ENCODE results near the gene RIOK2.
"Not testable (repeated sequence)": the region's sequence is repeated elsewhere in the genome, so short reads cannot be mapped to it uniquely, and the experiment has no call there.

The RIOK2 gene

DNA sequence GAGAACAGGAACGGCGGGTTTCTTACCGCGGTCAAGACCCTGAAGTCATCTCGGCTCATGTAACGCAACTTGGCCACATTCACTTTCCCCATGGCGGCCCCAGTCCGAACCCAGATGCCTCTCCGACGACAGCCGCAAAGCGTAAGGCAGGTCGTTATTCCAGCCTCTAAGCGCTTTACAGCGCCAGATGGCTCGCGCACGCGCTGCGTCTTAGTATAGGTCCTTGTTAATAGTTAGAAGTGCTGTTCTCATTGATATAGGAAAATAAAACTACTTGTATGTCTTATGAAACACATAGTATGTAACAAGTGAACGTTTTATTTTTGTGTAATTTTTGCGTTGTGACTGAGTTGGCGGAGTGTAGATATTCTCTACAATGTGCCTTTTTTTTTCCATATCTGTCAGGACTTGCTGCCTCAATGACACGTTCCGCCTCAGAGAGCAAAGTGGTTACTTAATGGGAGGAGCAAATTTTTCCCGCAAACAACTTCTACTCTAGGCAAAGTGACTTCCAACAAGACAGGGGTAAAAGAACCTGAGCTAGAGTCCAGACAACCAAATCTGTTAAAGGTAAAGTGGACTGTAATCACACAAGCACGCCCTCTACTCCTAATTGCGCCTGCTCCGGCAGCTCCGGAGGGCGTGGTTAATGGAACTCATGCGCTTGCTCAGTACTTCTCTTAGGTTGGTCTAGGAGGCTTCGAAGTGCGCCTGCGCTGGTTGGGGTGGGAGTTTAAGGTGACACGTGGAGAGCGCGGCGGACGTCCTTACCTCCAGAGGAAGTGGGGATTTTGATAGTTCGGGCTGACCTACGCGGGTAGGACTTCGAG, at the start of gene RIOK2:
Gene RIOK2, minus strand, starts transcription at position 148 of the 830 bp plus-strand sequence. Its CDS starts 56 bp downstream, at position 92.
- peak; percentile 83 to 85 for DNase-seq (ENCODE audit: extremely low read depth in 1 of 2, low read depth in 1 of 2)

DNA sequence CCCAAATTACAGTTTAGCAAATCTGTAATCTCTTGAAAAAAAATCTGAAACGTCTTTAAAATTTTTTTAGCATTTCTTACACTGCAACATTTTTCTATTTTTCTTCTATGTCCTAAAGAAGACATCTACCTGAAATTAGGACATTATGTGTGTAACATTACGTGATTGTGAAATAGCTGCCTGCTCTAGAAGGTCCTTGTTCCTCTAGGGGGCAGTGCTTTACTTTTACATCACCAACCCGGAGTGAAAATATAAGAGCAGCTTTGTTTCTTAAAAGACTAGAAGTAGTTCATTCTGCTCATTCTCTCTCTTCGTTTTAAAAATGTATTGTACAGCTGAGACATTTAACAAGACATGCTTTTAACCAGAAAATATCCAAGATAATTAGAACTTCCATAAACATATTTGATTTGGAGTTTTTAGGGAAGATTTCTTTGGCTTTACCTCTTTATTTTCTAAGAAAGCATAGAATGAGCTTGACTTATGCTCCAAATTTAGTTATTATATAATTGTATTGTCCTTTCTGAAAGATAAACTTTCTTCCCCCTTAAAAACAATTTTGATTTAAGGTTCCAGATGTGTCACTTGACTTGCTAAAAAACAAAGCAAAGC, 48.1 kb upstream of the RIOK2 start:
- no peak for DNase-seq (ENCODE audit: extremely low read depth in 1 of 2, low read depth in 1 of 2)

DNA sequence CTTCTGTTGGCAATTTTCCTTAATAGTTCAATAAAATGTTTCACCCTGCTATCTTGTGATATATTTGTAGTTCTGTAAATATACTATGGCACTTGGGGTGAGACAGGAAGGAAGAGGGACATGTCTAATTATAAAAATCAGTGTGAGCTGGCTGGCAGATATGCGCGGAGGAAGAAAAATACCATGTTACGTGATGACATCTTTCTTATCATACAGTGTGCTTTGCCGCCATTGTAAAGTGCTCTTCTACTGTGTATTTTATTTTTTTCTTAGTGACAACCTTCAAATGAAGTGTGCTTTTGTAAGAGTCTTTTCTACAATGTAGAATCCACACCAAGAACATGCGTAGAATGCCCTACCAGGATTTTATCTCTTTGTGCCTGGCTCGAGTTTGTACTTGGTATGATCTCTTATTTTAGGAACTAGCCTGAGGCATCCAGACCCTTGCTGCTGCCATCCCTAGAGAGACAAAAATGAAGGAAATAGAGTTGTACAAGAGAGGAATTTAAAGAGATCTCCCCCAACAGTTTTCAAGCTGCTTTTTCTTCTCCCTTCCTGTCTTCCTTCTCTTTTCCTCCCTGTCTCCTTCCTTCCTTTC, 46.7 kb upstream of the RIOK2 start:
- no peak for DNase-seq (ENCODE audit: extremely low read depth in 1 of 2, low read depth in 1 of 2)

DNA sequence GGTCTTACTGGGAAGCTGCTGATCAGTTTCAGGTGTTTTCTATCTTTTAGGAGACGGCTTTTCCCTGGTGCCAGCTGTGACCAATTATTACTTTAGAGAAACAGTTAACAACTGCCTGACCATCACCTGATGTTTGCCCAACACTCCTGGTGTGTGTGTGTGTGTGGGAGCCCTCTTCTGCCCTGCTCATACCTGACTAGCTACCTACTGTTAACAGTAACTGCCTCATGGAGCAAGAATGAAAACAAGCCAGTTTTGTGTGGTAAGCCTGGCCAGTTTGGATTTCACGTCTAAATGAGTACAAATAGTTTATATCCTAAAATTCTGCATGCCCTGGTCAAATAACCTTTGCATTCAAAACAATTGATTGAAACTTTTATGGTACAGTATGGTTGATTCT, 46.1 kb upstream of the RIOK2 start:
- DNase-seq (ENCODE audit: extremely low read depth in 1 of 2, low read depth in 1 of 2): no peak

DNA sequence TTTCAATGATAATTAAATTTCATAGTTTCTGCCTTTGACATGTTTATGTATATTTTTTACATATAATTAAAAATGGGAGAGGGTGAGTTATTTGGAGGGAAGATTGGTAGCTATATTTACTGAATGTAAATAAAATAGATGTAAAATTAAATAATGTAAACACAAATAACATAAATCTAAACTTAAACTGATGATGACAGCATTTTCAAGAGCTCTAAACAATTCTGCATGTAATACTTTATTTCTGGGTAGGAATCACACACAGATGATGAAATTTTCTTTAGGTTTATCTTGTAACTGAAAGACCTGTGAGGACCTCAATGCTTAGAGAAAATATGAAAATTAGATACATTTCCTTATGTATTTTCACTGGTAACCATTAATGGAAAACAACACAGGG, 42.2 kb upstream of the RIOK2 start:
- no peak for DNase-seq (ENCODE audit: extremely low read depth in 1 of 2, low read depth in 1 of 2)

DNA sequence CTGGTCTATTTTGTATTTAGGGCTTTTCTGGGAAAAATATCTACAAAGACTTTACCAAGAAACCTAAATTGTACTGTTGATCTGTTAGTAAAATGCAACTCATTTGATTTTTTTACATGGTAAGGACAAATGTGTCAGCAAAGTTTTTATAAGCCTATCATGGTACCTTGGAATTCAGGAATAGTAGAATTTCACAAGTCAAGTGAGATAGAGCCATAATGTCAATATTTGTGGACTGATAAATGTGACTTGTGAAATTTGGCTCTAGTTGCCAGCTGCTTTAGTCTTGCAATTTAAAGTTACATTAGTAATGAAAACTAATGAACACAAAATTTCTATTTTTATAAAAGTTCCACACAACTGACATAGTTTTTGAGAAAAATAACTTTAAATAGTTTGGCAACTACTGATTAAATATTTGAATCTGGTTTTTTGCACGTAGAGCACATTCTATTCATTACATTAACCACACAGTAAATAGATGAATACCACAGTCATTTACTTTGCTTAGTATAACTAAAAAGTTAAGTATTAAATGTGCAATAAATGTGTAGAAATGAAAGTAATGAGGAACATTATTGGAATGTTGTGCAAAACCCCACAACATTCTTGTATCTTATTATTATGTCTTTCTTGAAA, 41.2 kb upstream of the RIOK2 start:
- DNase-seq (ENCODE audit: extremely low read depth in 1 of 2, low read depth in 1 of 2): no peak

DNA sequence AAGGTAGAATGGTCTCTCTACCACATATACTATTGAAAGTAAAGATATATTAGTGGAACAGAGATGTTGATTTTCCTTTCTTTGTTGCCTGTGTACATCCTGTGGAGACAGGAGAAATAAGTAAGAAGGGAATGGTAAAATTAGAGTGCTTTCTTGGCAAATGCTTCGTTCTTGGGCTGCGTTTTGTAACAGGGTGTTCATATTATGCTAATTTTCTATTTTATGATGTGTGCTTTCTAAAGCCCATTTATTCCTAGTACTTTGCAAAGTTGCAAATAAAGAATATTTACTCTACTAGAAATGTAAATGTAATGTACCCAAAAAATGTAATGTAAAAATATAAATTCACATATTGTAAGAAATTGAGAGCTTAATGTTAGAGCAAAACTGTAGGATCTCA, 40.5 kb upstream of the RIOK2 start:
- no peak for DNase-seq (ENCODE audit: extremely low read depth in 1 of 2, low read depth in 1 of 2)

DNA sequence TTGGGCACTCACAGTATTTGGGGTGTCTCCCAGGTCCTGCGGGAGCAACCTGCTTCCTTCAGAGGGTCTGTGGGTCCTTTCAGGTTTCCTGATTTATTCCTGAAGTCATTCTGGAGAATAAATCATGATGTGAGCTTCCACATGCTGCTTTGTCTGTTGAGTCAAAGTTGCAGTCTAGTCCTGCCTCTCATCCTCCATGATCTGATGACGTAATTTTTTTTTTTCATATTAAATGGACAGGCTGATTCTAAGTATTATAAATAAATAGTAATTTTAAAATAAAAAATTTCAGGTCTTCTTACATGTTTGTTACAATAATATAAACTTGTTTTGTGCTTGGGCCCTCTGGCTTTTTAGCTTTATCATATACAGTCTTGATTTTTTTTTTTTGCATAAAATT, 26.3 kb upstream of the RIOK2 start:
- no peak for DNase-seq (ENCODE audit: extremely low read depth in 1 of 2, low read depth in 1 of 2)

DNA sequence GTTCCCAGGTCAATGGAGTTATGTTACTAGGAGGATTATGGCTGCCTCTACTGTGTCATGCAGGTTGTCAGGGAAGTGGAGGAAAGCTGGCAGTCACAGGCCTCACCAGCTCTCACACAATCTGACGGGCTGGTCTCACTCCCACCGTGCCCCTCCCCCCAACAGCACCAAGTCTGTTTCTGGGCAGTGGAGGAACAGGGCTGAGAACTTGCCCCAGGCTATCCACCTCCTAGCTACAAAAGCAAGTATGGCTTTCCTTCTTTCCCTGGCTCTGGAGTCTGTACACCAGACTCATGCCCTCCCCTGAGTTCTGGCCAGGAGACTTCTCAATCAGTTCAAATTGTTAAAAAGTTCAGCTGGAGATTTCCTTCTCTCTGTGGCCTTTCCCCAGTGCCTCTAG, 25.7 kb upstream of the RIOK2 start:
- DNase-seq (ENCODE audit: extremely low read depth in 1 of 2, low read depth in 1 of 2): no peak

DNA sequence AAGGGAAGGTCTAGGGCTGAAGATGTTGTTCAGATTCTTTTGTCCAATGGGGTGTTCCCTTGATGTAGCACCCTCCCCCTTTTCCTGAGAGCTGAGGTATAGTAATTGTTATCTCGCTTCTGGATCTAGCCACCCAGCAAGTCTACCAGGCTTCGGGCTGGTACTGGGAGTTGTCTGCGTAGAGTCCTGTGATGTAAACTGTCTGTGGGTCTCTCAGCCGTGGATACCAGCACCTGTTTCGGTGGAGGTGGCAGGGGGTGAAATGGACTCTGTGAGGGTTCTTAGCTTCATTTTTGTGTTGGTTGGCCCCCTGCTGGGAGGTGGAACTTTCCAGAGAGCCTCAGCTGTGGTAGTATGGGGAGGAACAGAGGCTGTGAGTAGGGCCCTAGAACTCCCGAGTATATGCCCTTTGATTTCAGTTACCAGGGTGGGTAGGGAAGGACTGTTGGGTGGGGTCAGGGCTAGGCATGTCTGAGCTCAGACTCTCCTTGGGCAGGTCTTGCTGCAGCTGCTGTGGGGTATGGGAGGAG, 25.2 kb upstream of the RIOK2 start:
- no peak for DNase-seq (ENCODE audit: extremely low read depth in 1 of 2, low read depth in 1 of 2)

DNA sequence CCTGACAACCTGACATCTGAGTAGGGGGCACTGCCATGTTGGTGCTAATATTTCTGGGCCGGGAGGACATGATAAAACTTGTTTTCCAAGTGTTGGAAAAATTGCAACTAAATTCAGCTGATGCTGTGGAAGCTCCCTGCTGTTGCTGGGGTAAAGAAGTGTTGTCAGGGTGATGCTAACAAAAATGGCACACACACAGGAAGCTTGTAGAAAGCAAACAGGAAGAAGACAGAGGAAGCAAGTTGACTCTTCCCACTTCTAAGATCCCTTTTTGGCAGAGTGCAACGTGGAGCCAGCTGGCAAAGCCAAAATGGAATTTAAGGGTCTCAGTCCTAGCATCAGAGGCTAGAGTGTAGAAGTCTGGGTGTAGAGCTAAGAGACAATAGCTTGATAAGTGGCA, 11.3 kb upstream of the RIOK2 start:
- no peak for DNase-seq (ENCODE audit: extremely low read depth in 1 of 2, low read depth in 1 of 2)

DNA sequence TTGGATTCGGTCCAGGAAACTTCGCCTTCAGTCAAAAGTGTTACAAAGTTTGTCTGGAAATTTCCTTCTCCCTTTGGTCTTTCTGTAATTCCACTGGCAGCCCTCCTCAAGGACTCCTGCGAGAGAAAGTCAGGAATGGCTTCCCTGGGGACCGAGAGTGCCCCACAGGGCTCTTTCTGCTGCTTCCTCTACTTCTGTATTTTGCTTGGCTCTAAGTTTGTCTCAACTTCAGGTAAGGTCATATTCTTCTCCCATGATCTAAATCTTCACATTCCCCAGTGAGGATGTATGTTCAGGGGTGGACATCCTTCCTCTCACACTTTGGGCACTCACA, 10.3 kb upstream of the RIOK2 start:
- no peak for DNase-seq (ENCODE audit: extremely low read depth in 1 of 2, low read depth in 1 of 2)

DNA sequence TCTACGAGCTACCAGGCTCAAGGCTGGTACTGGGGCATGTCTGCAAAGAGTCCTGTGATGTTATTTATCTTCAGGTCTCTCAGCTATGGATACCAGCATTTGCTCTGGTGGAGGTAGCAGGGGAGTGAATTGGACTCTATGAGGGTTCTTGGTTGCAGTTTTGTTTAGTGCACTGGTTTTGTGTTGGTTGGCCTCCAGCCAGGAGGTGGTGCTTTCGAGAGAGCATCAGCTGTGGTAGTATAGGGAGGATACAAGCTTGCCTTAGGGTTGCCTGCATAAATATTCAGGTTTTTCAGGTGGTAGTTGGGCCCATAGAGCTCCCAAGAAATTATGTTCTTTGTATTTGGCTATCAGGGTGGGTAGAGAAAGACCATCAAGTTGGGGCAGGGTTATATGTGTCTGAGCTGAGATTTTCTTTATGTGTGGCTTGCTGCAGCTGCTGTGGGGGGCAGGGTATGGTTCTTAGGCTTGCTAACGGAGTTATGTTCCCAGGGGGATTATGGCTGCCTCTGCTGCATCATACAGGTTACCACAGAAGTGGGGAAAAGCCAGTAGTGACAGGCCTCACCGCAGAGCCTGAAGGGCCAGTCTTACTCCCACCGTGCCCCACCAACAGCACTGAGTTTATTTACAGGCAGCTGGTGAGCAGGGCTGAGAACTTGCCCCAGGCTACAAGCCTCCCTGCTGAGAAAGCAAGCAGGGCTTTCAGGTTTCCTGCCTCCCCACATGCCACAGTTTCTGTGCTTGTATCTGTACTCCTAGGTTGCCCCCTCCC, 9.7 kb upstream of the RIOK2 start:
- DNase-seq (ENCODE audit: extremely low read depth in 1 of 2, low read depth in 1 of 2): no peak

DNA sequence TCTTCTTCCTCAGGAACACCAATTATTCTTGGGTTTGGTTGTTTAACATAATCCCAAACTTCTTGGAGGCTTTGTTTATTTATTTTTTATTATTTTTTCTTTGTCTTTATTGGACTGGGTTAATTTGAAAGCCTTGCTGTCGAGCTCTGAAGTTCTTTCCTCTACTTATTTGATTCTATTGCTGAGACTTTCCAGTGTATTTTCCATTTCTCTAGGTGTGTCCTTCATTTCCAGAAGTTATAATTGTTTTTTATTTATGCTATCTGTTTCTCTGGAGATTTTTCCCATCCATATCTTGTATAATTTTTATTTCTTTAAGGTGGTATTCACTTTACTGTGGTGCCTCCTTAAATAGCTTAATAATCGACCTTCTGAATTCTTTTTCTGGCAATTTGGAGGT, 8.8 kb upstream of the RIOK2 start:
- DNase-seq (ENCODE audit: extremely low read depth in 1 of 2, low read depth in 1 of 2): no peak

DNA sequence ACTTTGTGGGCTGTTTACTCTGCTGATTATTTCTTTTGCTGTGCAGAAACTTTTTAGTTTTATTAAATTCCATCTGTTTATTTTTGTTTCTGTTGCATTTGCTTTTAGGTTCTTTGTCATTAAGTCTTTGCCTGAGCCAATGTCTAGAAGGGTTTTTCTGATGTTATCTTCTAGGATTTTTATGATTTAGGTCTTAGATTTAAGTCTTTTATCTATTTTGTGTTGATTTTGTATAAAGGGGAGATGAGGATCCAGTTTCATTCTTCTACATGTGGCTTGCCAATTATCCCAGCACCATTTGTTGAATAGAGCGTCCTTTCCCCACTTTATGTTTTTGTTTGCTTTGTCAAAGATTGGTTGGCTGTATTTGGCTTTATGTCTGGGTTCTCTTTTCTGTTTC, 6.5 kb upstream of the RIOK2 start:
- DNase-seq (ENCODE audit: extremely low read depth in 1 of 2, low read depth in 1 of 2): not testable (repeated sequence)

DNA sequence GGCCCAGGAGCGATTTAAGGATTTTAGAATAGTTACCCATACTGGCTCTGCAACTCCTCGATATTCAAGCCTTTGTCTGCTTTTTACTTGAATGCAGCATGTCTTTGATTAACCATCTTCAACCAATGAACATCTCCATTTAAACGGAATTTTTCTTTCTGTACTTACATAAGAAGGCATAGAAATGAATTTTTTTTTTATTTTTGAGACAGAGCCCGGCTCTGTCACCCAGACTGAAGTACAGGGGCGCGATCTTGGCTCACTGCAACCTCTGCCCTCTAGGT, 825 bp upstream of the RIOK2 start:
- no peak for DNase-seq (ENCODE audit: extremely low read depth in 1 of 2, low read depth in 1 of 2)

DNA sequence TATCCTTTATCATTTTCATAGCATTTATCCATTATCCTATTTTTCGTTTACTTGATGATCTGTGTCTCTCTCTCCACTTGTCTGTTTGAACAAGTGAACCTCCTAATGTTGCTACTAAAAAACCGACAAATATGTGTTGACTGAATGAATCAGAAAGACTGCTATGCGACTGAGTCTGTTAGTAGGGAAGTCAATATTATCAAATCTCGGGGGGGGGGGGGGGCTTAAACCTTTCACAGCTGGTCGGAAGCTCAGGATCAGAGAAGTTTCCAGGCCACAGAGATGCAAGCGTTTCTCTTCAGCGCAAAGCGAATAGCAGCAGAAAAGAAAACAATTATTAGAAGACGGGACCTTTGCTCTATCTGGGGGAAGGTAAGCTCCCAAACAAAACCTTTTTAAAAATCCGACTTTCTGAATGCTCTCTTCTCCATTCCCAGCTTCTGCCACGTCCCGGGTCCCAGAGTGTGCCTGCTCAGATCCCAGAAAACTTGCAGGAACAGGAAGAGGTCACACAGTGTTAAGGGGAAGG, 412 bp downstream of the RIOK2 start:
- DNase-seq (ENCODE audit: extremely low read depth in 1 of 2, low read depth in 1 of 2): no peak

DNA sequence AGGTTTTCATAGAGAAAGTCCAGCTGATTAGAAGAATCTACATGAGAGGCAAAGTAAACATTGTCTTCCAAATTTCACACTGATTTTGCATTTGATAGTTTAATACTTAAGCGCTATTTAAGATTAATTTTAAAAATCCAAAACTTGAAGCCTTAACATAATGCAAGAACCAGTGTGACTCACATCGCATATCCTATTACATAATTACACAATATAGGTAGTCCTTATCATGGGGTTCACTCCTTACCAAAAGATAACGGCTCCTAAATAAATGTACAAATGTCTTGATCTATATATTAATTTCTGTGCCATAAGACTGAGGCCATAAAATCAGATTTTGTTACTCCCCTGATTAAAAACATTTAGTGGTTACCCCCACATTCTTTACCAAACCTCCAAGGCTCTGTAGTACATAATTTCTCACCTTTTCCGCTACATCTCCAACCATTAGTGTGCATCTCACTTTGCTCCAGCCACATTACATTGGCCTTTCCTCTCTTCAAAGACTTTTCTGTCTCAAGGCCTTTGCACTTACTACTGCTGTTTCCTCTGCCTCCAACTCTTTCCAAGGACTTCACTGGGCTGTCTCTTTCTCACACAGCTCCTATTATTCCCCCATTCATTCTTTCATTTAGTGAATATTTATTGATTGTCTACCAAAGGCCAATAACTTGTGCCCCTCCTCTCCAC, 1.0 kb downstream of the RIOK2 start:
- no peak for DNase-seq (ENCODE audit: extremely low read depth in 1 of 2, low read depth in 1 of 2)

DNA sequence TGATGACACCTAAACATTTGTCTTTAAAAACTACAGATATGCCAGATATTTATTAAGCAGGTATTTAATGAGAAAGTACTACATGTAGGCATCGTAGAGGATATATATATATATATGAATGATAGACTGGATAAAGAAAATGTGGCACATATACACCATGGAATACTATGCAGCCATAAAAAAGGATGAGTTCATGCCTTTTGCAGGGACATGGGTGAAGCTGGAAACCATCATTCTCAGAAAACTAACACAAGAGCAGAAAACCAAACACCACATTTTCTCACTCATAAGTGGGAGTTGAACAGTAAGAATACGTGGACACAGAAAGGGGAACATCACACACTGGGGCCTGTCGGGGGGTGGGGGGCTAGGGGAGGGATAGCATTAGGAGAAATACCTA, 3.6 kb downstream of the RIOK2 start:
- DNase-seq (ENCODE audit: extremely low read depth in 1 of 2, low read depth in 1 of 2): not testable (repeated sequence)

DNA sequence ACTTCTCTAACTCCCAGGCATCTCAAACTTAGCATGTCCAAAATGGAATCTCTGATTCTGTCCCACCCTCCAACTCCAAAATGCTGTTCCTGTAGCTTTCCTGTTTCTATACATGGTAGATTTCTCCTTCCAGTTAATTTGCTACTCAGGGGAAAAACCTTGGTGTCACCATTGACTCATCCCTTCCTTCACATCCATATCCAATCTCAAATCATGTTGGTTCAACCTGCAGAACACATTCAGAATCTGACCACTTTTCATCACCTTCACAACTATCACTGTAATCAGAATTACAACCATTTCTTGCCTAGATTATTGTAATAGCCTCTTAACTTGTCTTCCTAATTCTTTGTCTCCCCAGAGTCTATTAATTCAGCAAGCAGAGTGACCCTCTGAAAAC, 10.8 kb downstream of the RIOK2 start:
- DNase-seq (ENCODE audit: extremely low read depth in 1 of 2, low read depth in 1 of 2): no peak
